ENCODE data around the gene GALP.
"Not testable (repeated sequence)": the region's sequence is repeated elsewhere in the genome, so short reads cannot be mapped to it uniquely, and the experiment has no call there.

Gene GALP

GRCh38 chr19:56148955-56149655, 26.7 kb upstream of the GALP start:
- DNase-seq = not testable (repeated sequence)

GRCh38 chr19:56149656-56150038, 26.2 kb upstream of the GALP start:
- DNase-seq = no peak

- no peak for DNase-seq
Observed at GRCh38 chr19:56150358-56150757, 25.4 kb upstream of the GALP start.

- DNase-seq = no peak
Observed at GRCh38 chr19:56152644-56153043, 23.2 kb upstream of the GALP start.

- DNase-seq = no peak
Observed at GRCh38 chr19:56153507-56153906, 22.3 kb upstream of the GALP start.

GRCh38 chr19:56155124-56155687, 20.6 kb upstream of the GALP start:
- no peak for DNase-seq

DNA sequence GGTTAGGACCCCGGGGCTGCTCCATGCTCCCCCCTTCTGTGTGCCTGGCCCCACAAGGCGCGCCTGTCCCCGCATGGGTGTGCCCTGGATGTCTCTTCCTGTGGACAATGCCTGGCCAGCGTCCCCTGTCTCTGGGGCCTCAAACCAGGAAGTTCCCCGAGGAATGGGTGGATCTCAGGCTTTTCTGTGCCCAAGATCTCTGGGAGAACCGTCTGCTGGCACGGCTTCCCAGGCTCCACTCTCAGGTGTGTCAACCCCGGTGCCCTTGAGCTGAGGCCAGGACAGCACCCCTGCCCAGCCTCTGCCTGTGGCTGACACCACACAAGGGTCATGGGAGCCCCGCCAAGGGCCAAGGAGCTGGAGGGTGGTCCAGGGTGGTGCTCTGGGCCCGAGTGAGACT, 19.0 kb upstream of the GALP start:
- no peak for DNase-seq

DNA sequence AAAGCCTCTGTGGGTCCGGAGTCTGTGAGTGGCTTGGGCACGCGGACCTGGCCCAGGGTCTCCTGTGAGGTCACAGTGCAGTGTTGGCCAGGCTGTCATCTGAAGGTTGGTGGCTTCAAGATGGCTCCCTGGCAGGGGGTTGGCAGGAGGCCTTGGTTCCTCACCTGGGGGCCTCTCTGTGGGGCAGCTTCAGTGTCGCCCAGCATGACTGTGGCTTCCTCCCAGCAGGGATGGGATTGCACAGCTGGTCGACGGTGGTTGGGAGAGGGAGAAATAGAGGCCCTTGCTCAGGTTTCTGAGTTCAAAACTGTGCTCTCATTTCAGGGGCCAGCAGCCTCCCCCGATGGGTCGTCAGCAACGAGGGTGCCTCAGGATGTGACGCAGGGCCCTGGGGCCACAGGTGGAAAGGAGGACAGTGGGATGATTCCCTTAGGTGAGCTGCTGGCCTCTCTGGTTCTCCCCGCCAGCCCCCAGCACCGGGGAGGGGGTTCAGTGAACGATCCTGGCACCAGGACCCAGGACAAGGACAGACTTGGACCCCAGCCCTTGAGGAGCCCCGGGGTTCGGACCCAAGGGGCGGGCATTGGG, 17.5 kb upstream of the GALP start:
- no peak for DNase-seq

GRCh38 chr19:56159009-56159559, 16.7 kb upstream of the GALP start:
- no peak for DNase-seq

DNA sequence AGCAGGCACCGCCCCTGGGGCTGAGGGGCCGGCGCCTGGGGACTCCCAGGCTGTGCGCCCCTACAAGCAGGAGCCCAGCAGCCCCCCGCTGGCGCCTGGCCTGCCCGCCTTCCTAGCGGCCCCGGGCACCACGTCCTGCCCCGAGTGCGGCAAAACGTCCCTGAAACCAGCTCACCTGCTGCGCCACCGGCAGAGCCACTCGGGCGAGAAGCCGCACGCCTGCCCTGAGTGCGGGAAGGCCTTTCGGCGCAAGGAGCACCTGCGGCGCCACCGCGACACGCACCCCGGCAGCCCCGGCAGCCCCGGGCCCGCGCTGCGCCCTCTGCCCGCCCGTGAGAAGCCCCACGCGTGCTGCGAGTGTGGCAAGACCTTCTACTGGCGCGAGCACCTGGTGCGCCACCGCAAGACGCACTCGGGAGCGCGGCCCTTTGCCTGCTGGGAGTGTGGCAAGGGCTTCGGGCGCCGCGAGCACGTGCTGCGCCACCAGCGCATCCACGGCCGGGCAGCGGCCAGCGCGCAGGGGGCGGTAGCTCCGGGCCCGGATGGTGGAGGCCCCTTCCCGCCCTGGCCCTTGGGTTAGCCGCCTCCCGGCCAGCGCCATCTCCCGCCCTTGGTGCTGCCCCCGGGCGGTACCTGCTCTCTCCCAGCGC, 16.1 kb upstream of the GALP start:
- no peak for DNase-seq

DNA sequence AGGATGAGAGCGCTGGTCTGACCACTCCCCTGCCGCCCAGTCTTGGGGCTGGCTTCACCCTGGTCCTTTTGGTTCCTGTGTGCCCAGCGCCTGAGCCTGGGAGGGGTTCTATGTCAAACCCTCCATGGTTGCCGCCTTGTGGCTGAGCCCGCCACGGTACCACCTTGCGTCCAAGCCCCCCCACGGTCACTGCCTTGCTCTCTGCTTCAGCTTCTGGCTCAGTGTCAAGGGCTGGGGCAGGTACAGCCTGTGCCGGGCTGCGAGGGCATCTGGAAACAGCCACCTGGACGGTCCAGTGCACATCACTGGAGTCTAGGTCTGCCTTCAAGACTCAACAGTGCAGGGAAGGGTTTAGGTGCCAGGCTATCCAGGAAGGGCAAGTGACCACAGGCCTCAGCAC, 14.3 kb upstream of the GALP start:
- DNase-seq = no peak

- no peak for DNase-seq
Observed at GRCh38 chr19:56162258-56162657, 13.6 kb upstream of the GALP start.

- DNase-seq = no peak
Observed at GRCh38 chr19:56163097-56163496, 12.7 kb upstream of the GALP start.

- no peak for DNase-seq
Observed at GRCh38 chr19:56167064-56167578, 8.7 kb upstream of the GALP start.

GRCh38 chr19:56170261-56170660, 5.5 kb upstream of the GALP start:
- DNase-seq = no peak

DNA sequence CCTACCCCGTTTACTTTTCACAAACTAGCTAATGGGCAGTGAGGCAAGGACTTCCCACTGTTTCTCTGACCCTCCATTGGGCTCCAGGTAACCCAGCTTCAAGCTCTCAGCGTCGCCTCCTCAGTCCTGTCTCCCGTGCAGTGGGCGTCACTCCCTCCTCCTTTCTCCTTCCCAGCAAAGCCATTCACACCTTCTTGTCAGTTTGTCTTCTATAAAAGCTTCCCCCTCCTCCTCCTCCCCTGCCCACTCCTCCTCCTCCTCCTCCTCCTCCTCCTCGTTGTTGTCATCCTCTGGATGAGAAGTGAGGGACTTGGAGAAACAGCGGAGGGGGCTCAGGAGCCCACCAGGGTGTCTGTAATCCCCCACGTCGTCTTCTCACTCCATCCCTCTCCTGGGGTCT, 1.7 kb upstream of the GALP start:
- no peak for DNase-seq

DNA sequence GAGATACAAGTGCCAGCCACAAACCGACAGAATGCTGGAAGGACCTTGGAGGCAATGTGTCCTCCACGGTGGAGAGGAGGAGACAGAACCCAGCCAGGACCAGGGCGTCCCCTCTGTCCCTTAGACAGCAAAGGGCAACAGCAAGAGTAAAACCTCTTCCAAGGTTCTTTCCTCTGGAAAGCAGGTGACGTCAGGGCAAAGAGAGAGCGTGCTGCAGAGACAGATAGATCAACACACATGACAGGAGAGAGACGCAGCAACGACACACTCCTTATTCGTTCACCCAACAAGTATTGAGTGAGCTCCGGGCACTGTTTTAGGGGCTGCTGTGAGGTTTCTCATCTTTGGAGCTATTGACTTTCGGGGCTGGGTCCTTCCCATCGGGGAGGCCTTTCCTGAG, 1.3 kb upstream of the GALP start:
- DNase-seq = no peak

- DNase-seq = not testable (repeated sequence)
Observed at GRCh38 chr19:56176310-56176709, 502 bp downstream of the GALP start.

DNA sequence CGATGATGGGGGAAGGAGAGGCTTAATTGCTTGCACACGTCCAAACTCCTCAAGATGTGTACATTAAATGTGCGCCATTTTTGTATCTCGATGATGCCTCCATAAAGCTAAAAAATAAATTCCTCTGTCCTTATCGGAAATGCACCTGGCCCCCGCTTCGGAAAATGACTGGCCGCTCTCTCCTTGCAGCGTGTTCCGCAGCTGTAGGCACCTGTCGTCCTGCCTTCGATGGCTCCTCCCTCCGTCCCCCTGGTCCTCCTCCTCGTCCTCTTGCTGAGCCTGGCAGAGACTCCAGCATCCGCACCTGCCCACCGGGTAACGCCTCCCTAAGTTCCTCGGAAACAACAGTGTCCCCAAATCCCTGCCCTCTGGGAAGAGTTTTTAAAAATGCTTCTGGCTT, 1.1 kb downstream of the GALP start:
- DNase-seq = no peak

GRCh38 chr19:56177564-56178243, 1.9 kb downstream of the GALP start:
- no peak for DNase-seq

- DNase-seq = no peak
Observed at GRCh38 chr19:56189785-56190184, 14.0 kb downstream of the GALP start.

DNA sequence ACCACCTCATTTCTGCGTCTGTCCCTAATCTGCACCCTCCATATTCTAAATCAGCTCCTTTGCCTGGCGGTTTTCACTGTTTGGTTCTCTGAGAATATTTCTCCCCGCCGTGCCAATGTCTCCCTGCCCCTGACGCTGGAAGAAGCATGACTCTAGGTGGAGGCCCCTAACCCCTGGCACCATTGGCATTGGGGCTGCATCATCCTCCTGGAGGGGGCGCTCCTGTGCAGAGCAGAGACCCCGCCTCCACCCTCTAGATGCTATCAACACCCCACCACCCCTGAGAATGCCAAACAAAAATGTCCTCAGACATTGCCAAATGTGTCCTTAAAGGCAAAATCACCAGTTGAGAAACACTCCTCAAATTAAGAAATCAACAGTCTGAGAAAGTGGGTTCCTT, 15.3 kb downstream of the GALP start:
- DNase-seq = no peak

DNA sequence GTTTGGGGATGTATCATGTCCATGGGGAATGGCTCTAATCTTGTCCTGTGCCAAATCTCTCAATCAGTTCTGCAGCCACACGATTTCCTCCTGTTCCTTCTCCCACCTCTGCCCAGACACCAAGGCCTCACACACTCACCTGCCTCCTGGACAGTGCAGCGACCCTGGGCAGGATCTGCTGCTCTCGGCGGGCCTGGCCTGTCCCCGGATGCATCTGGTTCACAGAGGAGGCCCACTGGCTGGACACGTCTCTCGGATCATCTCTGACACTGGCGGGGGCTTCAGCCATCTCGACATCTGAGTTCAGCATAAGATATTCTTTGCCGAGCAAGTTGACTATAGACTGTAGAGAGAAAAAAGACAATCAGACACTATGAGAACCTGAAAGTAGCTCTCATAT, 15.9 kb downstream of the GALP start:
- DNase-seq = no peak
